ENCODE results near the gene COL4A5. TPM values are rescaled to one million over a fixed set of nuclear protein-coding genes. Genes with fewer than 3 reads are reported as not detected.

Gene COL4A5
- polyA plus RNA-seq, 4 donors: 1.8 to 16.6 TPM; not detected in 2

GRCh38 chrX:108614616-108615015, 175.0 kb downstream of the COL4A5 start:
- Histone ChIP-seq H3K27me3 (ENCODE audit: control insufficient read depth in 3 of 3, insufficient read depth in 3 of 3, low read length in 3 of 3) (no peaks in the 10 kb centered on the region), H3K36me3 (ENCODE audit: control insufficient read depth in 3 of 3, insufficient read depth in 2 of 3, low read depth in 1 of 3, low read length in 3 of 3) (no peaks in the 10 kb centered on the region), H3K4me3 (ENCODE audit: low read depth in 1 of 3, low read length in 3 of 3) (no peak overlapping the region), H3K9me3 (ENCODE audit: control insufficient read depth in 2 of 2, insufficient read depth in 1 of 2, low read depth in 1 of 2, low read length in 1 of 2) (no peaks in the 10 kb centered on the region), H3K4me1 (ENCODE audit: control insufficient read depth in 3 of 3, insufficient read depth in 2 of 3, low read depth in 1 of 3, low read length in 2 of 3) (no peaks in the 10 kb centered on the region), H3K27ac (ENCODE audit: low read depth in 1 of 3, low read length in 2 of 3) (no peak overlapping the region)
- FAIRE-seq (no peak), DNase-seq (no peak)

DNA sequence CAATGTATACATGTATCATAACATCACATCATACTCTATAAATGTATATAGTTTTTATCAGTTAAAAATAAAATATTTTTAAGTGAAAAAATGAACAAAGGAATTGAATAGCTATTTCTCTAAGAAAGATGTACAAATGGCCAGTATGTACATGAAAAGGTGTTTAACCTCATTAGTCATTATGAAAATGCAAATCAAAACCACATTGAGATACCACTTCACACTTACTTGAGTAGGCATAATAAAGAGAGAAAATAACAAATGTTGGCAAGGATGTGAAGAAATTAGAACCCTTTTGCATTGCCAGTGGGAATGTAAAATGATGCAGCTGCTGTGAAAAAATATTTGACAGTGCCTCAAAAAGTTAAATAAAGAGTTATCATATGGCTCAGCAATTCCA, 201.2 kb downstream of the COL4A5 start:
- no peaks in the 10 kb centered on the region for H3K4me1 ChIP-seq (ENCODE audit: control insufficient read depth in 3 of 3, insufficient read depth in 2 of 3, low read depth in 1 of 3, low read length in 2 of 3)
- H3K27ac ChIP-seq (ENCODE audit: low read depth in 1 of 3, low read length in 2 of 3): no peak overlapping the region
- H3K36me3 ChIP-seq (ENCODE audit: control insufficient read depth in 3 of 3, insufficient read depth in 2 of 3, low read depth in 1 of 3, low read length in 3 of 3): no peaks in the 10 kb centered on the region
- peaks cover 0 to 16% of the 10 kb centered on the region in 2 donors for H3K9me3 ChIP-seq (ENCODE audit: control insufficient read depth in 2 of 2, insufficient read depth in 1 of 2, low read depth in 1 of 2, low read length in 1 of 2)
- H3K27me3 ChIP-seq (ENCODE audit: control insufficient read depth in 3 of 3, insufficient read depth in 3 of 3, low read length in 3 of 3): no peaks in the 10 kb centered on the region
- FAIRE-seq (no peak), DNase-seq (no peak)
- no peak overlapping the region for H3K4me3 ChIP-seq (ENCODE audit: low read depth in 1 of 3, low read length in 3 of 3)

- DNase-seq (no peak), FAIRE-seq (no peak)
- Histone ChIP-seq H3K9me3 (ENCODE audit: control insufficient read depth in 2 of 2, insufficient read depth in 1 of 2, low read depth in 1 of 2, low read length in 1 of 2) (peaks cover 0 to 16% of the 10 kb centered on the region in 2 donors), H3K36me3 (ENCODE audit: control insufficient read depth in 3 of 3, insufficient read depth in 2 of 3, low read depth in 1 of 3, low read length in 3 of 3) (no peaks in the 10 kb centered on the region), H3K27ac (ENCODE audit: low read depth in 1 of 3, low read length in 2 of 3) (no peak overlapping the region), H3K4me1 (ENCODE audit: control insufficient read depth in 3 of 3, insufficient read depth in 2 of 3, low read depth in 1 of 3, low read length in 2 of 3) (no peaks in the 10 kb centered on the region), H3K4me3 (ENCODE audit: low read depth in 1 of 3, low read length in 3 of 3) (no peak overlapping the region), H3K27me3 (ENCODE audit: control insufficient read depth in 3 of 3, insufficient read depth in 3 of 3, low read length in 3 of 3) (no peaks in the 10 kb centered on the region)
- WGBS, 3 donors: 71 to 91% (median 79%) methylated on average over 6 of the region's 6 CpGs
Measured at GRCh38 chrX:108641589-108642272, 202.1 kb downstream of the COL4A5 start.

DNA sequence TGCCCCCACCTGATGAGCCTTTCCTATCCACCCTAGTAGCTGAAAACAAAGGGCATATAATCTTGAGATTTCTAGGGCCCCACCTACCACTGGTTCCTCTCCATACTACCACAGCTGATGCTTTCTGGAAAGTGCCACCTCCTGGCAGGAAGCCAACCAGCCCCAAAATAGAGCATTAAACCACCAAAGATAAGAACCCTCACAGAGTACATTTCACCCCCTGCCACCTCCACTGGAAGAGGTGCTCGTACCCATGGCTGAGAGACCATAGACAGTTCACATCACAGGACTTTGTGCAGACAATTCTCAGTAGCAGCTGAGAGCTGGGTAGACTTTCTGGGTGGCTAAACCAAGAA, 202.6 kb downstream of the COL4A5 start:
- H3K27me3 ChIP-seq (ENCODE audit: control insufficient read depth in 3 of 3, insufficient read depth in 3 of 3, low read length in 3 of 3): no peaks in the 10 kb centered on the region
- no peak overlapping the region for H3K27ac ChIP-seq (ENCODE audit: low read depth in 1 of 3, low read length in 2 of 3)
- no peak for DNase-seq
- no peak for FAIRE-seq
- H3K4me3 ChIP-seq (ENCODE audit: low read depth in 1 of 3, low read length in 3 of 3): no peak overlapping the region
- H3K4me1 ChIP-seq (ENCODE audit: control insufficient read depth in 3 of 3, insufficient read depth in 2 of 3, low read depth in 1 of 3, low read length in 2 of 3): no peaks in the 10 kb centered on the region
- WGBS, 3 donors: 58 to 83% (median 73%) methylated on average over 1 of the region's 1 CpG
- peaks cover 0 to 16% of the 10 kb centered on the region in 2 donors for H3K9me3 ChIP-seq (ENCODE audit: control insufficient read depth in 2 of 2, insufficient read depth in 1 of 2, low read depth in 1 of 2, low read length in 1 of 2)
- H3K36me3 ChIP-seq (ENCODE audit: control insufficient read depth in 3 of 3, insufficient read depth in 2 of 3, low read depth in 1 of 3, low read length in 3 of 3): no peaks in the 10 kb centered on the region

DNA sequence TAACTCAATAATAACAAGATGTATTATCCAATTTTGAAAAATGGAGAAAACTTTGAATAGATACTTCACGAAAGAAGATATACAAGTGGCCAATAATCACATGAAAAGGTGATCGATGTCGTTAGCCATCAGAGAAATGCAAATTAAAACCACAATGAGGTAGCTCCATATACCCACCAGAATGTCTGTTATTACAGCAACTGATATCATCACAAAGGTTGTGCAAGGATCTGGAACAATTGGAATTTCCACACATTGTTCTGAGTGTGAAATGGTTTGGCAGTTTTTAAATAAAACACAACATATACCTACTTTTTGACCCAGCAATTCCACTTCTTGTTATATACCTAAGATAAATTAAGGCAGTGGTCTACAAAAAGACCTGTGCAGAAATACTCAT, 225.1 kb downstream of the COL4A5 start:
- H3K36me3 ChIP-seq (ENCODE audit: control insufficient read depth in 3 of 3, insufficient read depth in 2 of 3, low read depth in 1 of 3, low read length in 3 of 3): peaks cover 0 to 2% (median 0%) of the 10 kb centered on the region in 3 donors
- no peak overlapping the region for H3K4me3 ChIP-seq (ENCODE audit: low read depth in 1 of 3, low read length in 3 of 3)
- no peak overlapping the region for H3K27ac ChIP-seq (ENCODE audit: low read depth in 1 of 3, low read length in 2 of 3)
- H3K9me3 ChIP-seq (ENCODE audit: control insufficient read depth in 2 of 2, insufficient read depth in 1 of 2, low read depth in 1 of 2, low read length in 1 of 2): no peaks in the 10 kb centered on the region
- WGBS, 3 donors: 79 to 92% (median 87%) methylated on average over 3 of the region's 3 CpGs
- no peak for FAIRE-seq
- no peaks in the 10 kb centered on the region for H3K4me1 ChIP-seq (ENCODE audit: control insufficient read depth in 3 of 3, insufficient read depth in 2 of 3, low read depth in 1 of 3, low read length in 2 of 3)
- no peaks in the 10 kb centered on the region for H3K27me3 ChIP-seq (ENCODE audit: control insufficient read depth in 3 of 3, insufficient read depth in 3 of 3, low read length in 3 of 3)
- no peak for DNase-seq

DNA sequence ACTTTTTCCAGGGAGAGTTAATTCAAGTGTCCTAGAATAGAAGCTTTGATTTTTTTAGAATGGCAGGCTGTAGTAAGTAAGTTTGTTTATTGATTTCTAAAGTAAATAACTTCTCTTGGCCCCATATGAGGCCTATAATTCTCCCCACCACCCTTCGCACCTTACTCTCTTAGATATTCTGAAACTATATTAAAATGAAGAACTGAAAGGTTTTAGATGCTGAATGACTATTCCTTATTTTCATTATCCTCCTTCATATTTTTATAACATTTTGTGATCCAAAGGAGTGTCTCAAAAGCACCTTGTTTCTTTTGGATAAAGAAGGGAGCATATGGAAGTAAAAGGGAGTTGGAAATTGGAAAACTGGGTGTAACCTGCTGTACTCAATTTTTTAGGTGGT, 226.5 kb downstream of the COL4A5 start:
- Histone ChIP-seq H3K27ac (ENCODE audit: low read depth in 1 of 3, low read length in 2 of 3) (no peak overlapping the region), H3K36me3 (ENCODE audit: control insufficient read depth in 3 of 3, insufficient read depth in 2 of 3, low read depth in 1 of 3, low read length in 3 of 3) (peaks cover 0 to 2% (median 0%) of the 10 kb centered on the region in 3 donors), H3K27me3 (ENCODE audit: control insufficient read depth in 3 of 3, insufficient read depth in 3 of 3, low read length in 3 of 3) (no peaks in the 10 kb centered on the region), H3K9me3 (ENCODE audit: control insufficient read depth in 2 of 2, insufficient read depth in 1 of 2, low read depth in 1 of 2, low read length in 1 of 2) (no peaks in the 10 kb centered on the region), H3K4me3 (ENCODE audit: low read depth in 1 of 3, low read length in 3 of 3) (no peak overlapping the region), H3K4me1 (ENCODE audit: control insufficient read depth in 3 of 3, insufficient read depth in 2 of 3, low read depth in 1 of 3, low read length in 2 of 3) (no peaks in the 10 kb centered on the region)
- FAIRE-seq (no peak), DNase-seq (no peak)
- WGBS, 3 donors: 73 to 97% (median 94%) methylated on average over 1 of the region's 1 CpG

DNA sequence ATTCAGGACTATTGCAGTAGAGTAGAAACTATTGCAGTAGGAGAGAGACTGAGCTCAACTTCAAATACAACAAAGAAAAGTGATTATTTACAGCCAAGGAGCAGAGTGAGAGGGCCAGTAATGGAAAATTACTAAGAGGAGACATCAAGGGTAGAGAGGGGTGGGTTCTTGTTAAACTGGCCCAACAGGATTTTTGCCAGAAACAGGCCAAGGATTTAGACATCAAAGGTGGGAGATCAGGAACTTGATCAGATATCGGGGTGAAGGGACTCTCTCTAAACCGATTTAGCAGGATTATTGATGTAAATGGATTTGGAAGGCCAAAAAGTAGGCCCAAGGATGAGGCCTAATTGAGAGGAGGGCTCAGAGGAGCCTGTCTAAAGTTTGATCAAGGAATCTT, 231.9 kb downstream of the COL4A5 start:
- H3K4me3 ChIP-seq (ENCODE audit: low read depth in 1 of 3, low read length in 3 of 3): no peak overlapping the region
- peaks cover 0 to 2% (median 0%) of the 10 kb centered on the region in 3 donors for H3K36me3 ChIP-seq (ENCODE audit: control insufficient read depth in 3 of 3, insufficient read depth in 2 of 3, low read depth in 1 of 3, low read length in 3 of 3)
- 60 to 64% (median 63%) methylated on average over 2 of the region's 2 CpGs for WGBS, 3 donors
- DNase-seq (no peak), FAIRE-seq (no peak)
- H3K27ac ChIP-seq (ENCODE audit: low read depth in 1 of 3, low read length in 2 of 3): no peak overlapping the region
- no peaks in the 10 kb centered on the region for H3K27me3 ChIP-seq (ENCODE audit: control insufficient read depth in 3 of 3, insufficient read depth in 3 of 3, low read length in 3 of 3)
- no peaks in the 10 kb centered on the region for H3K9me3 ChIP-seq (ENCODE audit: control insufficient read depth in 2 of 2, insufficient read depth in 1 of 2, low read depth in 1 of 2, low read length in 1 of 2)
- H3K4me1 ChIP-seq (ENCODE audit: control insufficient read depth in 3 of 3, insufficient read depth in 2 of 3, low read depth in 1 of 3, low read length in 2 of 3): no peaks in the 10 kb centered on the region

- DNase-seq (no peak), FAIRE-seq (no peak)
- no peak overlapping the region for H3K4me3 ChIP-seq (ENCODE audit: low read depth in 1 of 3, low read length in 3 of 3)
- H3K36me3 ChIP-seq (ENCODE audit: control insufficient read depth in 3 of 3, insufficient read depth in 2 of 3, low read depth in 1 of 3, low read length in 3 of 3): peaks cover 0 to 3% (median 0%) of the 10 kb centered on the region in 3 donors
- 76 to 87% (median 81%) methylated on average over 3 of the region's 3 CpGs for WGBS, 3 donors
- no peak overlapping the region for H3K27ac ChIP-seq (ENCODE audit: low read depth in 1 of 3, low read length in 2 of 3)
- H3K9me3 ChIP-seq (ENCODE audit: control insufficient read depth in 2 of 2, insufficient read depth in 1 of 2, low read depth in 1 of 2, low read length in 1 of 2): no peaks in the 10 kb centered on the region
- H3K4me1 ChIP-seq (ENCODE audit: control insufficient read depth in 3 of 3, insufficient read depth in 2 of 3, low read depth in 1 of 3, low read length in 2 of 3): no peaks in the 10 kb centered on the region
- H3K27me3 ChIP-seq (ENCODE audit: control insufficient read depth in 3 of 3, insufficient read depth in 3 of 3, low read length in 3 of 3): no peaks in the 10 kb centered on the region
Measured at GRCh38 chrX:108696690-108697089, 257.1 kb downstream of the COL4A5 start.

DNA sequence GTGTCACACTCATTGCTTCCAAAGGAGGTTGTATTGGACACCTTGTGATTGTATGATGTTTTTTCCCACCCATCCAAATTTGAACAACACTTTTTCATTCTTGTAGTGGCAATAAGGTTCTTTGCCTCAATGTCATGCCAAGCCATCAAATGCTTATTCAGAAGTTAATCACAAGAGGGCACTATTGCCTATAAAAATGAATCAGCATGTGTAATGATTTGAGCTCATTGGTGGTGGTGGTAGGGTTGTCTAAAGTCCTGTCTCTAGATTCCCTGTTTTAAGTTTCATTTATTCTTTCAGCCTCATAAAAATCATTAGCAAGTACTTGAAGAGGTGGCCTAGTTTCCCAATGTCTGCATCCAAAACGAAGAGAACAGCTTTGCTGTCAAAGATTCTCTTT, 259.7 kb downstream of the COL4A5 start:
- Histone ChIP-seq H3K27ac (ENCODE audit: low read depth in 1 of 3, low read length in 2 of 3) (no peak overlapping the region), H3K4me1 (ENCODE audit: control insufficient read depth in 3 of 3, insufficient read depth in 2 of 3, low read depth in 1 of 3, low read length in 2 of 3) (no peaks in the 10 kb centered on the region), H3K9me3 (ENCODE audit: control insufficient read depth in 2 of 2, insufficient read depth in 1 of 2, low read depth in 1 of 2, low read length in 1 of 2) (no peaks in the 10 kb centered on the region), H3K4me3 (ENCODE audit: low read depth in 1 of 3, low read length in 3 of 3) (no peak overlapping the region), H3K36me3 (ENCODE audit: control insufficient read depth in 3 of 3, insufficient read depth in 2 of 3, low read depth in 1 of 3, low read length in 3 of 3) (no peaks in the 10 kb centered on the region), H3K27me3 (ENCODE audit: control insufficient read depth in 3 of 3, insufficient read depth in 3 of 3, low read length in 3 of 3) (no peaks in the 10 kb centered on the region)
- no peak for FAIRE-seq
- WGBS, 3 donors: 13 to 51% (median 21%) methylated on average over 1 of the region's 1 CpG
- DNase-seq: peak; percentile 0 to 17

All from small intestine (tissue), 7 donors.